Colonic mucosa (tissue), 4 donors: Measurements from ENCODE around the gene MATN1. TPM values are rescaled to one million over a fixed set of nuclear protein-coding genes. Genes with fewer than 3 reads are reported as not detected.

ENCODE experiments used
- DNase-seq: peaks from one replicate; pipeline ENCODE4 v3.0.0-alpha.2; 2020
- H3K27ac ChIP-seq: fragments of 200-600 bp; one replicate; pipeline ENCODE4 v1.8.0; 2021
- H3K27me3 ChIP-seq: fragments of 200-600 bp; one replicate; pipeline ENCODE4 v1.8.0; 2021
- H3K36me3 ChIP-seq: fragments of 200-600 bp; one replicate; pipeline ENCODE4 v1.8.0; 2021
- H3K4me1 ChIP-seq: fragments of 200-600 bp; one replicate; pipeline ENCODE4 v1.8.0; 2021; ENCODE audit warnings: mild to moderate bottlenecking
- H3K4me3 ChIP-seq: fragments of 200-600 bp; one replicate; pipeline ENCODE4 v1.8.0; 2021
- H3K9ac ChIP-seq, 2 donors: one replicate each; pipeline ENCODE4 v1.7.0; 2013; ENCODE audit warnings: control low read depth in 2 of 2, low read depth in 2 of 2, low read length in 2 of 2
- H3K9me3 ChIP-seq: fragments of 200-600 bp; one replicate; pipeline ENCODE4 v1.8.0; 2021
- CTCF ChIP-seq: fragments of 200-600 bp; IDR thresholded peaks from one replicate; pipeline ENCODE4 v1.8.0; 2022; ENCODE audit warnings: antibody characterized with exemption, mild to moderate bottlenecking
- intact Hi-C: fragments of 100-400 bp; cut with DNase I; formaldehyde crosslinking; loops from one replicate; pipeline ENCODE4 v1.14.1; 2022
- total RNA-seq, 2 donors: library from RNA; stranded (reverse); fragmentation: NEBNext Ultra II Directional in 1 of 2; extraction: Animal tissue kit (Norgen Biotek cat#: 25700) in 1 of 2; gene quantifications; one replicate each; pipeline ENCODE4 v1.2.1, GENCODE V29; 2021
- donor health status: healthy.
- donor health status: DM: no; HTN: no; CAD: no.
- donor health status: DM: no; HTN: no; CAD: no.

Gene MATN1
- total RNA-seq, 2 donors from 2014 or later, result not detected

GRCh38 chr1:30762152-30762929 lies 39.0 kb upstream of the MATN1 start:
- TF ChIP-seq CTCF, result no peak
- intact Hi-C loops, result no loop called here
- no peak for DNase-seq

GRCh38 chr1:30761381-30762151 lies 38.2 kb upstream of the MATN1 start:
- intact Hi-C loops, result no loop called here
- no peak overlapping the region for H3K9ac ChIP-seq
- DNase-seq, result no peak
- H3K9me3 ChIP-seq, result no peaks in the 10 kb centered on the region
- no peak overlapping the region for H3K27ac ChIP-seq
- H3K27me3 ChIP-seq, result no peaks in the 10 kb centered on the region
- no peaks in the 10 kb centered on the region for H3K36me3 ChIP-seq
- H3K4me1 ChIP-seq, result no peaks in the 10 kb centered on the region
- H3K4me3 ChIP-seq, result no peak overlapping the region
- TF ChIP-seq CTCF, result no peak

More at GRCh38 chr1:30762152-30762929, 39.0 kb upstream of the MATN1 start:
- no peak overlapping the region for H3K4me3 ChIP-seq
- no peak overlapping the region for H3K27ac ChIP-seq
- H3K27me3 ChIP-seq, result no peaks in the 10 kb centered on the region
- H3K9me3 ChIP-seq, result no peaks in the 10 kb centered on the region
- H3K36me3 ChIP-seq, result no peaks in the 10 kb centered on the region
- H3K9ac ChIP-seq, result no peak overlapping the region
- no peaks in the 10 kb centered on the region for H3K4me1 ChIP-seq

GRCh38 chr1:30760596-30761324 lies 37.4 kb upstream of the MATN1 start:
- Histone ChIP-seq H3K9me3 (no peaks in the 10 kb centered on the region), H3K27ac (no peak overlapping the region), H3K9ac (no peak overlapping the region), H3K36me3 (no peaks in the 10 kb centered on the region), H3K4me3 (no peak overlapping the region), H3K27me3 (no peaks in the 10 kb centered on the region), H3K4me1 (no peaks in the 10 kb centered on the region)
- DNase-seq, result no peak
- no peak for TF ChIP-seq CTCF
- intact Hi-C loops, result no loop called here

GRCh38 chr1:30759718-30760281 lies 36.4 kb upstream of the MATN1 start:
- no peak for TF ChIP-seq CTCF
- DNase-seq, result no peak
- H3K27ac ChIP-seq, result no peak overlapping the region
- H3K4me3 ChIP-seq, result no peak overlapping the region
- H3K27me3 ChIP-seq, result no peaks in the 10 kb centered on the region
- intact Hi-C loops, result no loop called here
- no peaks in the 10 kb centered on the region for H3K4me1 ChIP-seq
- no peaks in the 10 kb centered on the region for H3K36me3 ChIP-seq
- H3K9ac ChIP-seq, result no peak overlapping the region
- no peaks in the 10 kb centered on the region for H3K9me3 ChIP-seq

- Histone ChIP-seq H3K4me3 (no peak overlapping the region), H3K9ac (no peak overlapping the region), H3K27ac (no peak overlapping the region), H3K4me1 (no peaks in the 10 kb centered on the region), H3K27me3 (no peaks in the 10 kb centered on the region), H3K36me3 (no peaks in the 10 kb centered on the region), H3K9me3 (no peaks in the 10 kb centered on the region)
- intact Hi-C loops, result no loop called here
- no peak for TF ChIP-seq CTCF
- no peak for DNase-seq
These were observed 35.5 kb upstream of the MATN1 start for GRCh38 chr1:30758785-30759380.
